ENCODE measurements around the gene EGLN3. TPM values are rescaled to one million over a fixed set of nuclear protein-coding genes. Genes with fewer than 3 reads are reported as not detected.

The EGLN3 gene
- total RNA-seq (2014; rRNA removed; shearing (Covaris generic); ENCODE audit: low replicate concordance): 0.22 TPM in 1 of 2 replicates, not detected in the other

DNA sequence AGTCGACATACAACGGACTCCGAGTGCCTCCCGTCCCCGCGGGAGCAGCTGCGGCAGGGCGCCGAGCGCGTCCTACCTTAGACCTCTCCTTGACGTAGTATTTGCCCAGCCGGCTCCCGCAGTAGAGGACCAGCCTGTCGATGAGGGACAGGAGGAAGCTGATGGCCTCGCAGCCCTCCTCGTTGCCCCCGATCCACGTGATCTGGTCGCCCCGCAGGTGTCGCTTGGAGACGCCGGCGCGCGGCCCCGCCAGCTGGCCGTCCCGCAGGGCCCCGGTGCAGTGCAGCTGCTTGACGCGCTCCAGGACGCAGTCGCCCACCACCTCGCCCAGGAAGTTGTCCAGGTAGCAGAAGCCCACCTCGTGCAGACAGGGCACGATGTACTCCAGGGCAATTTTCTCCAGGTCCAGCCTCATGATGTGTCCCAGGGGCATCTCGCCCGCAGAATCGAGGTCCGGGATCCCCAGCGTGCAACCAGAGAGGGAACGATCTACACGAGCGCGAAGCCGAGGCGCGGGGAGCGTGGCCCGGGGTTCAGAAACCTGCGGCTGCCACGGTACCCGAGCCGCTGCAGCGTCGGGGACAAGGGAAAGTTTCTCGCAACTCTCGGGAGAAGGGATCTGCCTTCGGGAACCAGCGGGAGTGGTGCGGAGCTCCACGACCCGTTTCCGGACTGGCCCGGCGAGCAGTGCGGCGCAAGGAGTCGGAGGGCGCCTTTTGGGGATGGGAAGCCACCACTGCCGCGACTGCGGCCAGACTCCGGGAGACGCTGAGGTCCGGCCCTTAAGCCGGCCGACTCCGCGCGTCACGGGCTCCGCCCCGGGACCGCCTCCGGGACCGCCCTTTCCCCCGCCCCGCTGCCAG, at the start of gene EGLN3:
Gene EGLN3 (minus strand): TSS at position 755 of the 863 bp plus-strand sequence. CDS start 322 bp downstream, at position 433.
- Histone ChIP-seq H3K4me1 (ENCODE audit: low read length) (peaks cover 7% of the 10 kb centered on the region), H3K27me3 (ENCODE audit: low read length) (no peaks in the 10 kb centered on the region), H3K9me2 (replicated peaks; ENCODE audit: insufficient read depth, low read length) (no peaks in the 10 kb centered on the region), H3K79me2 (ENCODE audit: low read length) (no peaks in the 10 kb centered on the region), H3K36me3 (ENCODE audit: insufficient read depth, low read length) (no peaks in the 10 kb centered on the region), H4K20me1 (ENCODE audit: insufficient read depth, low read depth, low read length) (no peaks in the 10 kb centered on the region), H3K4me3 (ENCODE audit: low read length) (no peak within 1 kb of the TSS), H2AFZ (ENCODE audit: low read length) (no peak within 1 kb of the TSS), H3K4me2 (ENCODE audit: low read depth, low read length, poor library complexity, severe bottlenecking) (no peak within 1 kb of the TSS), H3K9me3 (ENCODE audit: low read length) (no peaks in the 10 kb centered on the region), H3K9ac (ENCODE audit: low read length) (no peak within 1 kb of the TSS), H3K27ac (ENCODE audit: low read length) (no peak within 1 kb of the TSS)
- DNase-seq: no peak

DNA sequence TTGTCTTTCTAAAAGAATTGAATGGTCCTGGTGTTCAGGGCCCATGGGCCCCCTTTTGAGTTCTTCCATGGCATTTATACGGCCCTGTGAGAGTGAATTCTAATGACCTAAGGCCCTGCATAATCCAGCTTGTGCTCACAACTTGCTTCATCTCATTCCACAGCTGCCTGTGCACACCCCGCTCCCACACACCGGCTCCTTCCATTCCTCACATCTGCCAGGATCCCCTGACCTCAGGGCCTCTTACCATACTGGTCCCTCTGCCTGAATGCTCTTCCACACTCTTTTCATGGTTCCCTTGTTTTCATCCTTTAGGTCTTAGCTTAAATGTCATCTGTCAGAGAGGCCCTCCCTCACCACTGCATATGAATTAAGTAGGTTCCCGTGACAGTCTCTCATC, 49.5 kb upstream of the EGLN3 start:
- Histone ChIP-seq H3K36me3 (ENCODE audit: insufficient read depth, low read length) (no peaks in the 10 kb centered on the region), H3K4me3 (ENCODE audit: low read length) (no peak overlapping the region), H3K27ac (ENCODE audit: low read length) (no peak overlapping the region), H3K4me2 (ENCODE audit: low read depth, low read length, poor library complexity, severe bottlenecking) (no peak overlapping the region), H3K79me2 (ENCODE audit: low read length) (no peaks in the 10 kb centered on the region), H4K20me1 (ENCODE audit: insufficient read depth, low read depth, low read length) (no peaks in the 10 kb centered on the region), H3K27me3 (ENCODE audit: low read length) (no peaks in the 10 kb centered on the region), H3K9me2 (replicated peaks; ENCODE audit: insufficient read depth, low read length) (no peaks in the 10 kb centered on the region), H3K9ac (ENCODE audit: low read length) (no peak overlapping the region), H3K4me1 (ENCODE audit: low read length) (no peaks in the 10 kb centered on the region), H3K9me3 (ENCODE audit: low read length) (no peaks in the 10 kb centered on the region), H2AFZ (ENCODE audit: low read length) (no peak overlapping the region)
- DNase-seq: no peak

DNA sequence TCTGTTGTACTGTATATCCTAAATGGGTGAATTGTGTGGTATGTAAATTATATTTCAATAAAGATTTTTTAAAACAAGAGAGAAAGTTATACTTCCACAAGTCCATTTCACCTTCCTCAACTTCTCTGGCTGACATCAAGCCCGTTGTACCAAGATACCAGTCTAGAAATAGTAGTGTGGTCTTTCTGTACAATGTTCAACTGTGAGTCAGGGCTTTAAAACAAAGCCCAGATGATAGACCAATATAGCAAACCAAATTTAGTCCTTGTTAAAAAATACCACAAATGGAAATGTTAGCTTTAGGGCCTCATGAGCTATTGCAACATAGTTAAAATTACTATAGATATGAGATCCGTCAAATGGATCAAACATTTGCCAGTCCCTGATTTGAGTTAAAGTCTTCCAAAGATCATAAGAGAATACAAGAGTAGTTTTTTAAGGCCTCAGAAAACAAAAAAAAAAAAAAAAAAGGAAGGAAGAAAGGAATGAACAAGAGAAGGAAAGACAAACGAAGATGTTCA, 49.0 kb upstream of the EGLN3 start:
- Histone ChIP-seq H4K20me1 (ENCODE audit: insufficient read depth, low read depth, low read length) (no peaks in the 10 kb centered on the region), H3K27me3 (ENCODE audit: low read length) (no peaks in the 10 kb centered on the region), H3K36me3 (ENCODE audit: insufficient read depth, low read length) (no peaks in the 10 kb centered on the region), H3K9me3 (ENCODE audit: low read length) (no peaks in the 10 kb centered on the region), H3K4me2 (ENCODE audit: low read depth, low read length, poor library complexity, severe bottlenecking) (no peak overlapping the region), H2AFZ (ENCODE audit: low read length) (no peak overlapping the region), H3K9me2 (replicated peaks; ENCODE audit: insufficient read depth, low read length) (no peaks in the 10 kb centered on the region), H3K4me1 (ENCODE audit: low read length) (no peaks in the 10 kb centered on the region), H3K4me3 (ENCODE audit: low read length) (no peak overlapping the region), H3K79me2 (ENCODE audit: low read length) (no peaks in the 10 kb centered on the region), H3K27ac (ENCODE audit: low read length) (no peak overlapping the region), H3K9ac (ENCODE audit: low read length) (no peak overlapping the region)
- DNase-seq: no peak

DNA sequence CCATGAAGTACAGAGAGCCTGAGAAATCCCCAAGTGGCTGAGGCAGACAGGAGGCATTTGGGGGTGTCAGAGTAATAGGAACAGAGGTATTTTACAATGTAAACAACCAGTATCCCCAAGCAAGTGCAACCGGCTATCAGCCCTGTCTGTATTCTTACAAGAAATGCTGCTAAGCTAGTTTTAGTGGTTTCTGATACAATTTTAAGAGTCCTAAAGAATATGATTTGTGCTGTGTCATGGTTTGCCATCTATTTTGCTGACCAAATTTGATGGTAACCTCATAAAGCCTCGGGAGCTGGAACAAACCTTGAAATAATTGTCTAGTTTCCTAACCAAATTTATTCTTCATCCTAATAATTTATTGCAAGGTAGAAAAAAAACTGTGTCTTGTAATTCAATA, 46.7 kb upstream of the EGLN3 start:
- no peaks in the 10 kb centered on the region for H3K9me3 ChIP-seq (ENCODE audit: low read length)
- H3K9me2 ChIP-seq (replicated peaks; ENCODE audit: insufficient read depth, low read length): no peaks in the 10 kb centered on the region
- no peaks in the 10 kb centered on the region for H3K27me3 ChIP-seq (ENCODE audit: low read length)
- H3K79me2 ChIP-seq (ENCODE audit: low read length): no peaks in the 10 kb centered on the region
- no peak overlapping the region for H3K27ac ChIP-seq (ENCODE audit: low read length)
- no peak for DNase-seq
- H3K4me3 ChIP-seq (ENCODE audit: low read length): no peak overlapping the region
- no peaks in the 10 kb centered on the region for H3K36me3 ChIP-seq (ENCODE audit: insufficient read depth, low read length)
- H2AFZ ChIP-seq (ENCODE audit: low read length): no peak overlapping the region
- H3K9ac ChIP-seq (ENCODE audit: low read length): no peak overlapping the region
- H3K4me1 ChIP-seq (ENCODE audit: low read length): no peaks in the 10 kb centered on the region
- no peak overlapping the region for H3K4me2 ChIP-seq (ENCODE audit: low read depth, low read length, poor library complexity, severe bottlenecking)
- no peaks in the 10 kb centered on the region for H4K20me1 ChIP-seq (ENCODE audit: insufficient read depth, low read depth, low read length)

DNA sequence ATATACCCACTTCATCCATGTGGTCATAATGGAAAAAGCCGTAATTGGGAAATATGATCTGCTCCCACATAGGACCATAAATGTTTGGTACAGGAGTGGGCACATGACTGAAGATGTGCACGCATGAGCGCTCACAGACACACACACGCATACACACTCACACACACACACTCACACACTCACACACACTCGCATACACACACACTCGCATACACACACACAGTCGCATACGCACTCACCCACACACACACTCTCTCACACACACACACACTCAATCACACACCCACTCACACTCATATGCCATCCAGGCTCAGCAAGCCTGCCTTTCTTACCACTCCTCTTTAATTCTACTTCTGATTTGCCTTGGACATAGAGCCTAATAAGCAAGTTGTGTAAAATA, 45.6 kb upstream of the EGLN3 start:
- Histone ChIP-seq H3K4me3 (ENCODE audit: low read length) (no peak overlapping the region), H3K79me2 (ENCODE audit: low read length) (no peaks in the 10 kb centered on the region), H3K4me1 (ENCODE audit: low read length) (no peaks in the 10 kb centered on the region), H3K27ac (ENCODE audit: low read length) (no peak overlapping the region), H3K36me3 (ENCODE audit: insufficient read depth, low read length) (no peaks in the 10 kb centered on the region), H4K20me1 (ENCODE audit: insufficient read depth, low read depth, low read length) (no peaks in the 10 kb centered on the region), H3K9me2 (replicated peaks; ENCODE audit: insufficient read depth, low read length) (no peaks in the 10 kb centered on the region), H3K27me3 (ENCODE audit: low read length) (no peaks in the 10 kb centered on the region), H3K9ac (ENCODE audit: low read length) (no peak overlapping the region), H2AFZ (ENCODE audit: low read length) (no peak overlapping the region), H3K4me2 (ENCODE audit: low read depth, low read length, poor library complexity, severe bottlenecking) (no peak overlapping the region), H3K9me3 (ENCODE audit: low read length) (no peaks in the 10 kb centered on the region)
- DNase-seq: no peak

DNA sequence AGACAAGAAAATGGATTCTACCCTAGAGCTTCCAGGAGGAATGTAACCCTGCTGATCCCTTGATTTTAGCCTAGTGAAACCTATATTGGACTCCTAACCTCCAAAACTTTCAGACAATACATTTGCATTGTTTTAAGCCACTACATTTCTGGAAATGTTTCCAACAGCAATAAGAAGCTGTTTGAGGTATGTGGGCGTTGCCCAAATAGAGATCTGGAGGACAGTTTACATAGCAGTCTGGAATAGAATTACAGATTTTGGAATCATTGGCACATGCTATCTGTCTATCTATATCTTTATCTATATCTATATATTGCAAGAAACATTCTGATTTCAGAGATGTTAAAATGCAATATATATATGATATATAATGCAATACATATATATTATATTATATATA, 42.4 kb upstream of the EGLN3 start:
- Histone ChIP-seq H3K4me2 (ENCODE audit: low read depth, low read length, poor library complexity, severe bottlenecking) (no peak overlapping the region), H3K27me3 (ENCODE audit: low read length) (no peaks in the 10 kb centered on the region), H3K9ac (ENCODE audit: low read length) (no peak overlapping the region), H3K36me3 (ENCODE audit: insufficient read depth, low read length) (no peaks in the 10 kb centered on the region), H3K4me1 (ENCODE audit: low read length) (no peaks in the 10 kb centered on the region), H3K9me2 (replicated peaks; ENCODE audit: insufficient read depth, low read length) (no peaks in the 10 kb centered on the region), H3K79me2 (ENCODE audit: low read length) (no peaks in the 10 kb centered on the region), H2AFZ (ENCODE audit: low read length) (no peak overlapping the region), H4K20me1 (ENCODE audit: insufficient read depth, low read depth, low read length) (no peaks in the 10 kb centered on the region), H3K9me3 (ENCODE audit: low read length) (no peaks in the 10 kb centered on the region), H3K4me3 (ENCODE audit: low read length) (no peak overlapping the region), H3K27ac (ENCODE audit: low read length) (no peak overlapping the region)
- DNase-seq: no peak

DNA sequence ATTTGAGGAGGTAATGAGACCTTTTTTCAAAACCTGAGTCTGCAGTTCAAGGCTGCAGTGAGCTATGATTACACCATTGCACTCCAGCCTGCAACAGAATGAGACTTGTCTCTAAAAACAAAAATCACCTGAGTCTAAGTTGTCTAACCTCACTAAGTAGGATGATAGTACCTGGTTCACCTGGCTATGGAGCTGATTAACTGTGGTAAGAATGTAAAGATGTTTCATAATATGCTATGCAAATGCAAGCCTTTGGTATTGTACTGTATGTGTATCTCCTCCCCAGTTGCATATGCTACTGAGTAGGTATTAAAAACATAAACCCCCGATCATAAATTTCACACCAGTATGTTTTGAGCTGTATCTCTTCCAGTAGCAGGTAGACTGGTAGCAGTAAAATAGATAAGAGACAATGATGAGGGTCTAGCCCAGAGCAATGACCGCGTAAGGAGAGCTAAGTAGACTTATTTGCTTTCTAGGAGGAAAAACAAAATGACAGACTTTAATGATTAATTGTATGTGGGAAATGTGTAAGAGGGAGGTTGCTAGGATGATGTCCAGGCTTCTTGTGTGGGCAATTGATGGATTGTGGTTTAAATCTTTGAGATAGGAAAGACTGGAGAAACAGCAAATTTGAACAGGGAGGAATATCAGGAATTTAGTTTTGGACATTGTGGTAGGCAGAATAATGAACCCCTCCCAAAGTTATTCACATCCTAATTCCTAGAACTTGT, 41.6 kb upstream of the EGLN3 start:
- Histone ChIP-seq H3K36me3 (ENCODE audit: insufficient read depth, low read length) (no peaks in the 10 kb centered on the region), H3K27me3 (ENCODE audit: low read length) (no peaks in the 10 kb centered on the region), H3K27ac (ENCODE audit: low read length) (no peak overlapping the region), H3K9me2 (replicated peaks; ENCODE audit: insufficient read depth, low read length) (no peaks in the 10 kb centered on the region), H3K9ac (ENCODE audit: low read length) (no peak overlapping the region), H4K20me1 (ENCODE audit: insufficient read depth, low read depth, low read length) (no peaks in the 10 kb centered on the region), H3K4me3 (ENCODE audit: low read length) (no peak overlapping the region), H3K4me2 (ENCODE audit: low read depth, low read length, poor library complexity, severe bottlenecking) (no peak overlapping the region), H3K79me2 (ENCODE audit: low read length) (no peaks in the 10 kb centered on the region), H3K9me3 (ENCODE audit: low read length) (no peaks in the 10 kb centered on the region), H3K4me1 (ENCODE audit: low read length) (no peaks in the 10 kb centered on the region), H2AFZ (ENCODE audit: low read length) (no peak overlapping the region)
- no peak for DNase-seq

DNA sequence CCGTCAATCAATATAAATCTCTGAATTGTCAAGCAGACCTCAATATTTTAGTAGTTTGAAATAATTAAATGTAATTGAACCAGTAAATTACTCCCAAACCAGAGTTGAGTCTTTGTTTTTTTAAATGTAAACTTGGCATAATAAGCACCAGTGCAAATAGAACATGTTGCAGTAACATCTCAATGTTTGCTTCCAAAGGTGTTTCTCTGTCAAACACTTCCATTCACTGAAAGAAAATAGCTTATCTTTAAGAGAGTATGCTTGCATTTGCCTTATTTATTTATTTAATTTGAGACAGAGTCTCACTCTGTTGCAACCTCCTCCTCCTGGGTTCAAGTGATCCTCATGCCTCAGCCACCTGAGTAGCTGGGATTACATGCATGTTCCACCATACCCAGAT, 39.9 kb upstream of the EGLN3 start:
- no peak for DNase-seq
- Histone ChIP-seq H3K9me2 (replicated peaks; ENCODE audit: insufficient read depth, low read length) (no peaks in the 10 kb centered on the region), H3K9ac (ENCODE audit: low read length) (no peak overlapping the region), H3K4me1 (ENCODE audit: low read length) (no peaks in the 10 kb centered on the region), H3K4me3 (ENCODE audit: low read length) (no peak overlapping the region), H4K20me1 (ENCODE audit: insufficient read depth, low read depth, low read length) (no peaks in the 10 kb centered on the region), H3K27ac (ENCODE audit: low read length) (no peak overlapping the region), H3K27me3 (ENCODE audit: low read length) (no peaks in the 10 kb centered on the region), H3K4me2 (ENCODE audit: low read depth, low read length, poor library complexity, severe bottlenecking) (no peak overlapping the region), H3K9me3 (ENCODE audit: low read length) (no peaks in the 10 kb centered on the region), H3K36me3 (ENCODE audit: insufficient read depth, low read length) (no peaks in the 10 kb centered on the region), H2AFZ (ENCODE audit: low read length) (no peak overlapping the region), H3K79me2 (ENCODE audit: low read length) (no peaks in the 10 kb centered on the region)
